Measurements from ENCODE around the gene SMIM13.

The SMIM13 gene

GRCh38 chr6:11093626-11094410, at the start of gene SMIM13:
SMIM13 (plus strand) TSS chr6:11093834; CDS start chr6:11094314, 480 bp downstream.
- H3K27ac ChIP-seq, result peak within 1 kb of the TSS; percentile 90 to 98 (median 96)
- H3K4me3 ChIP-seq, result peak within 1 kb of the TSS; percentile 73 to 94 (median 80)
- H3K9me3 ChIP-seq (replicated peaks in 1 of 11), result peaks cover 0 to 5% (median 0%) of the 10 kb centered on the region in 11 experiments; a peak in 3 of 22 replicates
- H3K4me1 ChIP-seq, result peaks cover 25 to 37% (median 36%) of the 10 kb centered on the region in 10 experiments
- TF ChIP-seq Cebpa-rat (IDR thresholded peaks at IDR 0.05), result 0 out of 22 replicates have a peak, but pooled peaks of 1 of the 11 experiments have one; percentile 17
- no peaks in the 10 kb centered on the region for H3K27me3 ChIP-seq
- peaks cover 5 to 26% (median 16%) of the 10 kb centered on the region in 11 experiments; a peak in 18 of 22 replicates for H3K36me3 ChIP-seq
- peak within 1 kb of the TSS; percentile 90 to 97 (median 95) for H3K9ac ChIP-seq
- H4K20me1 ChIP-seq, result peaks cover 0 to 39% (median 13%) of the 10 kb centered on the region in 11 experiments; a peak in 10 of 22 replicates
- peak within 1 kb of the TSS; percentile 73 to 93 (median 86) for H3K4me2 ChIP-seq

GRCh38 chr6:11043961-11044711, 49.5 kb upstream of the SMIM13 start, which contains the start of gene ELOVL2:
ELOVL2 (minus strand) TSS chr6:11044305; CDS start chr6:11044230, 75 bp downstream.
- H3K4me1 ChIP-seq, result peaks cover 11 to 36% (median 24%) of the 10 kb centered on the region in 10 experiments
- H3K9ac ChIP-seq, result peak within 1 kb of the TSS; percentile 62 to 91 (median 79); a peak in 21 of 22 replicates

GRCh38 chr6:11044712-11045167, 48.9 kb upstream of the SMIM13 start:
- Histone ChIP-seq H3K27ac (peak overlapping the region in 5 of 11 experiments; percentile 62 to 84 (median 83); a peak in 7 of 22 replicates), H3K4me2 (peak overlapping the region; percentile 28 to 99 (median 92); a peak in 21 of 22 replicates), H3K4me1 (peaks cover 11 to 30% (median 22%) of the 10 kb centered on the region in 10 experiments), H3K9ac (peak overlapping the region; percentile 62 to 91 (median 79); a peak in 17 of 22 replicates), H3K27me3 (peaks cover 0 to 27% (median 0%) of the 10 kb centered on the region in 11 experiments; a peak in 8 of 22 replicates), H3K4me3 (peak overlapping the region; percentile 68 to 94 (median 88)), H3K9me3 (replicated peaks in 1 of 11) (no peaks in the 10 kb centered on the region), H3K36me3 (no peaks in the 10 kb centered on the region), H4K20me1 (0 out of 22 replicates have a peak, but pooled peaks cover 0 to 5% (median 0%) of the 10 kb centered on the region in 11 experiments)
- TF ChIP-seq Cebpa-rat (IDR thresholded peaks at IDR 0.05), result no peak

More at GRCh38 chr6:11043961-11044711, 49.5 kb upstream of the SMIM13 start, which contains the start of gene ELOVL2:
- no peaks in the 10 kb centered on the region for H3K36me3 ChIP-seq
- H3K27me3 ChIP-seq, result peaks cover 0 to 27% (median 0%) of the 10 kb centered on the region in 11 experiments; a peak in 8 of 22 replicates
- peak within 1 kb of the TSS in 8 of 11 experiments; percentile 62 to 84 (median 80); a peak in 17 of 22 replicates for H3K27ac ChIP-seq
- H3K4me3 ChIP-seq, result peak within 1 kb of the TSS; percentile 68 to 94 (median 88)
- H3K9me3 ChIP-seq (replicated peaks in 1 of 11), result no peaks in the 10 kb centered on the region
- no peak for TF ChIP-seq Cebpa-rat (IDR thresholded peaks at IDR 0.05)
- peak within 1 kb of the TSS; percentile 73 to 99 (median 93) for H3K4me2 ChIP-seq
- H4K20me1 ChIP-seq, result 0 out of 22 replicates have a peak, but pooled peaks cover 0 to 5% (median 0%) of the 10 kb centered on the region in 11 experiments

- no peaks in the 10 kb centered on the region for H4K20me1 ChIP-seq
- TF ChIP-seq Cebpa-rat (IDR thresholded peaks at IDR 0.05), result no peak
- no peaks in the 10 kb centered on the region for H3K27me3 ChIP-seq
- peak overlapping the region in 3 of 11 experiments; percentile 8 to 48 (median 36); a peak in 4 of 22 replicates for H3K4me2 ChIP-seq
- no peaks in the 10 kb centered on the region for H3K36me3 ChIP-seq
- no peaks in the 10 kb centered on the region for H3K9me3 ChIP-seq (replicated peaks in 1 of 11)
- H3K4me3 ChIP-seq, result no peak overlapping the region
- H3K9ac ChIP-seq, result no peak overlapping the region
- H3K4me1 ChIP-seq, result peaks cover 0 to 11% (median 0%) of the 10 kb centered on the region in 10 experiments; a peak in 5 of 20 replicates
- no peak overlapping the region for H3K27ac ChIP-seq
Measured at GRCh38 chr6:11050731-11051130, 42.9 kb upstream of the SMIM13 start.

GRCh38 chr6:11053307-11053706, 40.3 kb upstream of the SMIM13 start:
- no peak overlapping the region for H3K4me3 ChIP-seq
- no peak overlapping the region for H3K4me2 ChIP-seq
- no peak overlapping the region for H3K27ac ChIP-seq
- H3K4me1 ChIP-seq, result peaks cover 0 to 11% (median 0%) of the 10 kb centered on the region in 10 experiments; a peak in 5 of 20 replicates
- no peak for TF ChIP-seq Cebpa-rat (IDR thresholded peaks at IDR 0.05)
- no peaks in the 10 kb centered on the region for H3K36me3 ChIP-seq
- H3K9me3 ChIP-seq (replicated peaks in 1 of 11), result no peaks in the 10 kb centered on the region
- no peak overlapping the region for H3K9ac ChIP-seq
- no peaks in the 10 kb centered on the region for H3K27me3 ChIP-seq
- H4K20me1 ChIP-seq, result no peaks in the 10 kb centered on the region

- Histone ChIP-seq H3K4me1 (peaks cover 0 to 11% (median 0%) of the 10 kb centered on the region in 10 experiments; a peak in 5 of 20 replicates), H3K9ac (no peak overlapping the region), H4K20me1 (no peaks in the 10 kb centered on the region), H3K4me3 (no peak overlapping the region), H3K4me2 (no peak overlapping the region), H3K36me3 (no peaks in the 10 kb centered on the region), H3K9me3 (replicated peaks in 1 of 11) (peaks cover 0 to 7% (median 0%) of the 10 kb centered on the region in 11 experiments; a peak in 2 of 22 replicates), H3K27ac (no peak overlapping the region), H3K27me3 (no peaks in the 10 kb centered on the region)
- no peak for TF ChIP-seq Cebpa-rat (IDR thresholded peaks at IDR 0.05)
Measured at GRCh38 chr6:11054722-11055121, 38.9 kb upstream of the SMIM13 start.

- peaks cover 0 to 7% (median 0%) of the 10 kb centered on the region in 11 experiments; a peak in 2 of 22 replicates for H3K9me3 ChIP-seq (replicated peaks in 1 of 11)
- no peak for TF ChIP-seq Cebpa-rat (IDR thresholded peaks at IDR 0.05)
Measured at GRCh38 chr6:11055127-11055627, 38.5 kb upstream of the SMIM13 start.

GRCh38 chr6:11056871-11057270, 36.8 kb upstream of the SMIM13 start:
- Histone ChIP-seq H3K36me3 (no peaks in the 10 kb centered on the region), H3K4me2 (no peak overlapping the region), H3K4me3 (no peak overlapping the region), H3K27me3 (no peaks in the 10 kb centered on the region), H4K20me1 (no peaks in the 10 kb centered on the region), H3K27ac (no peak overlapping the region), H3K4me1 (no peaks in the 10 kb centered on the region), H3K9me3 (replicated peaks in 1 of 11) (peaks cover 0 to 7% (median 0%) of the 10 kb centered on the region in 11 experiments; a peak in 2 of 22 replicates), H3K9ac (no peak overlapping the region)
- TF ChIP-seq Cebpa-rat (IDR thresholded peaks at IDR 0.05), result no peak

More at GRCh38 chr6:11055127-11055627, 38.5 kb upstream of the SMIM13 start:
- Histone ChIP-seq H3K9ac (no peak overlapping the region), H3K4me1 (peaks cover 0 to 11% (median 0%) of the 10 kb centered on the region in 10 experiments; a peak in 5 of 20 replicates), H3K4me2 (no peak overlapping the region), H3K36me3 (no peaks in the 10 kb centered on the region), H4K20me1 (no peaks in the 10 kb centered on the region), H3K27ac (no peak overlapping the region), H3K27me3 (no peaks in the 10 kb centered on the region), H3K4me3 (no peak overlapping the region)
